Peyer's patch (tissue), 4 donors: ENCODE data around the gene CLASRP.

Experiments
- POLR2A ChIP-seq, 2 donors: fragments of 450-650 bp; IDR thresholded peaks; one replicate each; pipeline ENCODE4 v1.5.1; 2017; ENCODE audit warnings: antibody characterized with exemption in 2 of 2, mild to moderate bottlenecking in 2 of 2, moderate library complexity in 2 of 2
- TF ChIP-seq, protein P1 (sequence below), 6 experiments: fragments of 450-650 bp in 4 of 6; fragments of 200-600 bp in 2 of 6; sonication (generic) in 1 of 6; IDR thresholded peaks; one replicate each; pipeline ENCODE4 v1.5.1; 2017 to 2019; ENCODE audit warnings: antibody characterized with exemption in 6 of 6, mild to moderate bottlenecking in 3 of 6, moderate library complexity in 1 of 6

DNA sequence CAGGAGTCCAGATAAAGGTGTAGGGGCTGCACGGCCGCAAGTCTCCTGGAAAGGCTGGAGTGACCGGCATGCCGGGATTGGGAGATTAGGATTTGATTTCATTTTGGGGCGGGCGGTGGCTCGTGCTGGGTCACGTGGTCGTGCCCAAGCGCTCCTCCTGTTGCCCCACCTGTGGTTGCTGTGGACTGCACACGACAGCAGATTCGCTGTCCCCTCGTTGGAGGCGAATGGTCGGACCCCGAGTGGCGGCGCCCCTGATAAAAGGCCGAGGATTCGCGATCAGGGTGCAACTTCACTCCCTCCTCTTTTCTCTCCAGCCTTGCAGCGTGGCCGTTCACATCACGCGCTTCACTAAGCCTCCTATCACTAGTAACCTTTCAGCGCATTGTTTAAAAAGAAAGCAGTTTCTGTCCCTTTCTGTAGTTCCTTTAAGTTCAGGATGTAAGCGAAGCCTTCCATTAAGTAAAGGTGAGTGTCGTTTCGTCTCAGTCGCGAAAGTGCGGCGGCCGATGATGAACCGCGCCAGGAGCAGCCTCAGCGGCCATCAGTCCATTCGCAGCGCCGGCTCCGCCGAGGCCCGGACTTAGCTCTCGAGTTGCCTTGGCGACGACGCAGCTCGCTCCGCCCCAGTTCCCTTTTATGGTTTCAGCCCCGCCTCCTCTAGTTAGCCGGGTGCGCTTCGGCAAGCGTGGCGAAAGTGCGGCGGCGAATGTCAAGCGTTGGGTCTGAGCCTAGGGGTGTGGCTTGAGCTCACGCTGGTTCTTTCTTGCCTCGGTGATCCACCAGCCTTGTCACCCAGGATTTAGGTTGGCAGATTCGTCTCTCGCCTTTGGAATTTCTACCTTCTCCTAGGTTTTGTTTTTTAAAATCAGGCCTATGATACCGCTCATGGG, 52.4 kb downstream of the CLASRP start:
- TF ChIP-seq, protein P1, sequence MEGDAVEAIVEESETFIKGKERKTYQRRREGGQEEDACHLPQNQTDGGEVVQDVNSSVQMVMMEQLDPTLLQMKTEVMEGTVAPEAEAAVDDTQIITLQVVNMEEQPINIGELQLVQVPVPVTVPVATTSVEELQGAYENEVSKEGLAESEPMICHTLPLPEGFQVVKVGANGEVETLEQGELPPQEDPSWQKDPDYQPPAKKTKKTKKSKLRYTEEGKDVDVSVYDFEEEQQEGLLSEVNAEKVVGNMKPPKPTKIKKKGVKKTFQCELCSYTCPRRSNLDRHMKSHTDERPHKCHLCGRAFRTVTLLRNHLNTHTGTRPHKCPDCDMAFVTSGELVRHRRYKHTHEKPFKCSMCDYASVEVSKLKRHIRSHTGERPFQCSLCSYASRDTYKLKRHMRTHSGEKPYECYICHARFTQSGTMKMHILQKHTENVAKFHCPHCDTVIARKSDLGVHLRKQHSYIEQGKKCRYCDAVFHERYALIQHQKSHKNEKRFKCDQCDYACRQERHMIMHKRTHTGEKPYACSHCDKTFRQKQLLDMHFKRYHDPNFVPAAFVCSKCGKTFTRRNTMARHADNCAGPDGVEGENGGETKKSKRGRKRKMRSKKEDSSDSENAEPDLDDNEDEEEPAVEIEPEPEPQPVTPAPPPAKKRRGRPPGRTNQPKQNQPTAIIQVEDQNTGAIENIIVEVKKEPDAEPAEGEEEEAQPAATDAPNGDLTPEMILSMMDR (IDR thresholded peaks at IDR 0.05): no peak
- TF ChIP-seq POLR2A (IDR thresholded peaks at IDR 0.05): peak; percentile 52 to 65
